ENCODE data around the gene CXCL10.

- TF ChIP-seq CTCF (IDR thresholded peaks at IDR 0.05 in 4 of 5, conservative IDR thresholded peaks at IDR 0.05 in 1 of 5): no peak
- TF ChIP-seq POLR2A (IDR thresholded peaks at IDR 0.05): no peak
These were observed 33.3 kb downstream of the CXCL10 start for GRCh38 chr4:75989846-75990528.
